A549 (cell line): Measurements from ENCODE around the gene RRM1. TPM values are rescaled to one million over a fixed set of nuclear protein-coding genes. Genes with fewer than 3 reads are reported as not detected.

ENCODE experiments used
- CHD4 ChIP-seq: fragments of 200-600 bp; sonication (generic); IDR thresholded peaks from 2 replicates; pipeline ENCODE4 v1.6.1; 2016; ENCODE audit warnings: antibody characterized with exemption, mild to moderate bottlenecking, borderline replicate concordance
- MAX ChIP-seq: IDR thresholded peaks from 2 replicates; pipeline ENCODE4 v1.6.1; 2012
- RAD21 ChIP-seq, 2 experiments: fragments of >200 bp in 1 of 2; sonication (Bioruptor Twin) in 1 of 2; formaldehyde crosslinking in 1 of 2; IDR thresholded peaks in 1 of 2; conservative IDR thresholded peaks in 1 of 2; 2 replicates in 1 of 2; 3 replicates in 1 of 2; pipeline ENCODE4 v1.6.1; 2012 to 2018; ENCODE audit warnings: inconsistent platforms in 1 of 2
- polyA plus RNA-seq, 4 experiments: library from polyadenylated mRNA; depleted of rRNA in 3 of 4; stranded (reverse); fragments of >200 nt; fragmentation: RNase III in 1 of 4; extraction: RNeasy Plus Mini Kit Qiagen cat#74134 plus additional on column Dnase treatment in 1 of 4; gene quantifications; 2 replicates in 3 of 4; 3 replicates in 1 of 4; pipeline ENCODE4 v1.2.3, GENCODE V29; 2011 to 2017

Gene RRM1
- polyA plus RNA-seq, 2 of the 4 experiments (the other 2 are of a cell fraction), result 91.4 to 120 TPM

GRCh38 chr11:4187055-4187988 lies 92.7 kb downstream of the RRM1 start (continued):
- peak; percentile 92 to 99 for TF ChIP-seq RAD21 (conservative IDR thresholded peaks at IDR 0.05 in 1 of 2, IDR thresholded peaks at IDR 0.05 in 1 of 2)
- peak; percentile 70 for TF ChIP-seq MAX
- TF ChIP-seq CHD4, result no peak

Other genes with a start within 250 kb of the RRM1 start
- gene STIM1, start 239.1 kb upstream of the RRM1 start, polyA plus RNA-seq (2011; rRNA removed), result 38.7 and 42.5 TPM in 2 replicates
- 32.8 to 35.3 TPM (median 35.2 TPM) in 3 replicates for gene STIM1, start 239.1 kb upstream of the RRM1 start, polyA plus RNA-seq (2017; fragmentation: RNase III; extraction: RNeasy Plus Mini Kit Qiagen cat#74134 plus additional on column Dnase treatment)